Stimulated activated CD4-positive, alpha-beta T cell treated with anti-CD3 and anti-CD28 coated beads, Interleukin-1b, Interleukin-23, amount 100 ng/mL, for 1 hour (primary cell): ENCODE results near the gene MBLAC2.

ENCODE experiments used
- DNase-seq, 2 donors: peaks; one replicate each; pipeline ENCODE4 v3.0.0-alpha.2; 2020; ENCODE audit warnings: low read depth in 2 of 2

MBLAC2 gene

GRCh38 chr5:90474235-90475107, at the start of gene MBLAC2, which contains the start of gene POLR3G:
Gene MBLAC2, minus strand, starts transcription at chr5:90474771. Its CDS starts 479 bp downstream, at chr5:90474292.
Gene POLR3G, plus strand, starts transcription at chr5:90474864. Its CDS starts 10,704 bp downstream, at chr5:90485568.
- peak; percentile 81 to 89 for DNase-seq

GRCh38 chr5:90519081-90519480, 44.5 kb upstream of the MBLAC2 start:
- no peak for DNase-seq

GRCh38 chr5:90518661-90519060, 44.1 kb upstream of the MBLAC2 start:
- DNase-seq: no peak

GRCh38 chr5:90514520-90514919, 39.9 kb upstream of the MBLAC2 start:
- DNase-seq: no peak

- no peak for DNase-seq
Measured at GRCh38 chr5:90510438-90510837, 35.9 kb upstream of the MBLAC2 start.

- no peak for DNase-seq
Measured at GRCh38 chr5:90506221-90506620, 31.6 kb upstream of the MBLAC2 start.

GRCh38 chr5:90504743-90505142, 30.2 kb upstream of the MBLAC2 start:
- no peak for DNase-seq

GRCh38 chr5:90503596-90503995, 29.0 kb upstream of the MBLAC2 start:
- no peak for DNase-seq

- no peak for DNase-seq
Measured at GRCh38 chr5:90495146-90495545, 20.6 kb upstream of the MBLAC2 start.

GRCh38 chr5:90494043-90494442, 19.5 kb upstream of the MBLAC2 start:
- no peak for DNase-seq

GRCh38 chr5:90488791-90489190, 14.2 kb upstream of the MBLAC2 start:
- no peak for DNase-seq

- no peak for DNase-seq
Measured at GRCh38 chr5:90484540-90484939, 10.0 kb upstream of the MBLAC2 start.

- DNase-seq: no peak
Measured at GRCh38 chr5:90483206-90483605, 8.6 kb upstream of the MBLAC2 start.

- no peak for DNase-seq
Measured at GRCh38 chr5:90480699-90481098, 6.1 kb upstream of the MBLAC2 start.

- no peak for DNase-seq
Measured at GRCh38 chr5:90479611-90480385, 5.2 kb upstream of the MBLAC2 start.

- no peak for DNase-seq
Measured at GRCh38 chr5:90477621-90478215, 3.1 kb upstream of the MBLAC2 start.

- no peak for DNase-seq
Measured at GRCh38 chr5:90477073-90477472, 2.5 kb upstream of the MBLAC2 start.

GRCh38 chr5:90476391-90476790, 1.8 kb upstream of the MBLAC2 start:
- DNase-seq: no peak

- DNase-seq: no peak
Measured at GRCh38 chr5:90475436-90475980, 937 bp upstream of the MBLAC2 start.

GRCh38 chr5:90473396-90474234, 956 bp downstream of the MBLAC2 start:
- peak in 1 of 2 donors; percentile 0 for DNase-seq

- DNase-seq: no peak
Measured at GRCh38 chr5:90472783-90473395, 1.7 kb downstream of the MBLAC2 start.
